Measurements from ENCODE around the gene PPP2R2B. TPM values are rescaled to one million over a fixed set of nuclear protein-coding genes. Genes with fewer than 3 reads are reported as not detected.
A peak's percentile ranks its signal among the peaks of the same experiment; 100 is the strongest.

The PPP2R2B gene
- total and polyA plus RNA-seq, 12 donors = 0.35 to 11.7 (median 4.7) TPM

- intact Hi-C loops (cut with DNase I) = no loop called here
- Histone ChIP-seq H3K36me3 (replicated peaks in 1 of 2) (no peaks in the 10 kb centered on the region), H3K27ac (no peak overlapping the region), H3K4me1 (replicated peaks in 1 of 2) (no peaks in the 10 kb centered on the region), H3K27me3 (no peaks in the 10 kb centered on the region), H3K4me3 (no peak overlapping the region), H3K9me3 (replicated peaks in 1 of 3) (no peaks in the 10 kb centered on the region)
- WGBS, 4 donors = 79 to 92% (median 81%) methylated on average over 3 of the region's 3 CpGs
- DNase-seq = no peak
- TF ChIP-seq POLR2A (IDR thresholded peaks at IDR 0.05) = no peak
- TF ChIP-seq CTCF (IDR thresholded peaks at IDR 0.05) = no peak
These were observed 18.5 kb upstream of the PPP2R2B start for GRCh38 chr5:146897061-146897460.

GRCh38 chr5:146894753-146895521 lies 16.4 kb upstream of the PPP2R2B start:
- WGBS, 4 donors = 62 to 76% (median 68%) methylated on average over 4 of the region's 4 CpGs
- H3K4me1 ChIP-seq (replicated peaks in 1 of 2) = peaks cover 0 to 5% of the 10 kb centered on the region in 2 donors
- H3K4me3 ChIP-seq = no peak overlapping the region
- no peaks in the 10 kb centered on the region for H3K9me3 ChIP-seq (replicated peaks in 1 of 3)
- peak in 3 of 7 donors; percentile 22 to 35 (median 31) for DNase-seq
- intact Hi-C loops (cut with DNase I) = no loop called here
- H3K27me3 ChIP-seq = no peaks in the 10 kb centered on the region
- no peaks in the 10 kb centered on the region for H3K36me3 ChIP-seq (replicated peaks in 1 of 2)
- no peak overlapping the region for H3K27ac ChIP-seq
- TF ChIP-seq POLR2A (IDR thresholded peaks at IDR 0.05) (no peak), CTCF (IDR thresholded peaks at IDR 0.05) (no peak)

- no peak overlapping the region for H3K27ac ChIP-seq
- peaks cover 0 to 5% of the 10 kb centered on the region in 2 donors for H3K4me1 ChIP-seq (replicated peaks in 1 of 2)
- intact Hi-C loops (cut with DNase I) = no loop called here
- no peak for TF ChIP-seq CTCF (IDR thresholded peaks at IDR 0.05)
- no peak for TF ChIP-seq POLR2A (IDR thresholded peaks at IDR 0.05)
- no peak overlapping the region for H3K4me3 ChIP-seq
- DNase-seq = no peak
- 89 to 98% (median 93%) methylated on average over 3 of the region's 3 CpGs for WGBS, 4 donors
- H3K9me3 ChIP-seq (replicated peaks in 1 of 3) = no peaks in the 10 kb centered on the region
- no peaks in the 10 kb centered on the region for H3K27me3 ChIP-seq
- H3K36me3 ChIP-seq (replicated peaks in 1 of 2) = no peaks in the 10 kb centered on the region
These were observed 15.4 kb upstream of the PPP2R2B start for GRCh38 chr5:146893991-146894390.

- no peak for DNase-seq
- Histone ChIP-seq H3K4me1 (replicated peaks in 1 of 2) (peaks cover 0 to 5% of the 10 kb centered on the region in 2 donors), H3K27ac (no peak overlapping the region), H3K4me3 (no peak overlapping the region), H3K27me3 (no peaks in the 10 kb centered on the region), H3K9me3 (replicated peaks in 1 of 3) (no peaks in the 10 kb centered on the region), H3K36me3 (replicated peaks in 1 of 2) (no peaks in the 10 kb centered on the region)
- 78 to 88% (median 84%) methylated on average over 3 of the region's 3 CpGs for WGBS, 4 donors
- intact Hi-C loops (cut with DNase I) = no loop called here
- TF ChIP-seq POLR2A (IDR thresholded peaks at IDR 0.05) (no peak), CTCF (IDR thresholded peaks at IDR 0.05) (no peak)
These were observed 13.7 kb upstream of the PPP2R2B start for GRCh38 chr5:146892231-146892630.
